H9 (cell line): Measurements from ENCODE around the gene HPCAL4. TPM values are rescaled to one million over a fixed set of nuclear protein-coding genes. Genes with fewer than 3 reads are reported as not detected.

Source experiments
- DNase-seq: peaks from one replicate; pipeline ENCODE4 v3.0.0-alpha.2; 2017
- H2AFZ ChIP-seq: one replicate; pipeline ENCODE4 v1.6.1; 2013; ENCODE audit warnings: mild to moderate bottlenecking, low read length, control low read depth, moderate library complexity
- H2AK5ac ChIP-seq: 2 replicates; pipeline ENCODE4 v1.6.1; 2013; ENCODE audit warnings: low read length, control low read depth, mixed read lengths; ENCODE audit not compliant: insufficient read length
- H2BK120ac ChIP-seq: one replicate; pipeline ENCODE4 v1.6.1; 2013; ENCODE audit warnings: low read depth, mild to moderate bottlenecking, low read length, control low read depth, inconsistent platforms; ENCODE audit not compliant: poor library complexity, severe bottlenecking
- H2BK12ac ChIP-seq: 2 replicates; pipeline ENCODE4 v1.6.1; 2013; ENCODE audit warnings: low read length, control low read depth, mixed read lengths, low read depth; ENCODE audit not compliant: insufficient read length
- H2BK15ac ChIP-seq: 2 replicates; pipeline ENCODE4 v1.6.1; 2013; ENCODE audit warnings: low read depth, low read length, control low read depth
- H2BK20ac ChIP-seq: one replicate; pipeline ENCODE4 v1.6.1; 2013; ENCODE audit warnings: low read depth, mild to moderate bottlenecking, low read length, control low read depth, inconsistent platforms; ENCODE audit not compliant: poor library complexity, severe bottlenecking
- H2BK5ac ChIP-seq: 2 replicates; pipeline ENCODE4 v1.6.1; 2013; ENCODE audit warnings: low read length, control low read depth, mixed read lengths; ENCODE audit not compliant: insufficient read length
- H3K14ac ChIP-seq: 2 replicates; pipeline ENCODE4 v1.6.1; 2013; ENCODE audit warnings: low read length, control low read depth; ENCODE audit not compliant: insufficient read depth
- H3K18ac ChIP-seq: 2 replicates; pipeline ENCODE4 v1.6.1; 2013; ENCODE audit warnings: low read depth, mild to moderate bottlenecking, mixed read lengths, low read length, control low read depth; ENCODE audit not compliant: insufficient read length
- H3K23ac ChIP-seq: 2 replicates; pipeline ENCODE4 v1.6.1; 2013; ENCODE audit warnings: low read length, control low read depth, mixed read lengths, low read depth; ENCODE audit not compliant: insufficient read length
- H3K23me2 ChIP-seq: 2 replicates; pipeline ENCODE4 v1.6.1; 2013; ENCODE audit warnings: low read depth, mild to moderate bottlenecking, mixed read lengths, low read length, control low read depth; ENCODE audit not compliant: insufficient read length, poor library complexity, severe bottlenecking
- H3K27ac ChIP-seq: 2 replicates; pipeline ENCODE4 v1.5.1; 2013; ENCODE audit warnings: low read length, control low read depth, mixed read lengths, low read depth; ENCODE audit not compliant: insufficient read length
- H3K27me3 ChIP-seq: 2 replicates; pipeline ENCODE4 v1.6.1; 2013; ENCODE audit warnings: low read length, control low read depth, inconsistent platforms; ENCODE audit not compliant: insufficient read depth
- H3K4ac ChIP-seq: 2 replicates; pipeline ENCODE4 v1.6.1; 2013; ENCODE audit warnings: low read depth, mild to moderate bottlenecking, control low read depth, inconsistent platforms, low read length, moderate library complexity
- H3K4me1 ChIP-seq: 2 replicates; pipeline ENCODE4 v1.6.1; 2013; ENCODE audit warnings: low read length, control low read depth, inconsistent platforms; ENCODE audit not compliant: insufficient read depth
- H3K4me2 ChIP-seq: 2 replicates; pipeline ENCODE4 v1.6.1; 2013; ENCODE audit warnings: low read length, control low read depth, mixed read lengths; ENCODE audit not compliant: insufficient read length, insufficient read depth
- H3K56ac ChIP-seq: 2 replicates; pipeline ENCODE4 v1.6.1; 2013; ENCODE audit warnings: low read depth, mild to moderate bottlenecking, mixed read lengths, low read length, control low read depth; ENCODE audit not compliant: insufficient read length
- H3K79me1 ChIP-seq: 2 replicates; pipeline ENCODE4 v1.6.1; 2013; ENCODE audit warnings: low read depth, mild to moderate bottlenecking, moderate library complexity, low read length, control low read depth, inconsistent platforms; ENCODE audit not compliant: insufficient read depth, poor library complexity, severe bottlenecking
- H3K79me2 ChIP-seq: 2 replicates; pipeline ENCODE4 v1.6.1; 2013; ENCODE audit warnings: low read length, control low read depth, inconsistent platforms; ENCODE audit not compliant: insufficient read depth
- H3K9ac ChIP-seq: 2 replicates; pipeline ENCODE4 v1.6.1; 2013; ENCODE audit warnings: low read length, control low read depth, mixed read lengths; ENCODE audit not compliant: insufficient read length; ENCODE audit errors: extremely low read depth
- H3K9me3 ChIP-seq: one replicate; pipeline ENCODE4 v1.6.1; 2013; ENCODE audit warnings: low read depth, low read length, inconsistent platforms; ENCODE audit not compliant: control insufficient read depth
- H3T11ph ChIP-seq: one replicate; pipeline ENCODE4 v1.6.1; 2013; ENCODE audit warnings: mild to moderate bottlenecking, low read length, control low read depth, inconsistent platforms
- H4K20me1 ChIP-seq: one replicate; pipeline ENCODE4 v1.6.1; 2013; ENCODE audit not compliant: control insufficient read depth, insufficient read length, insufficient read depth
- H4K5ac ChIP-seq: 2 replicates; pipeline ENCODE4 v1.6.1; 2013; ENCODE audit warnings: low read depth, mild to moderate bottlenecking, mixed read lengths, low read length, control low read depth; ENCODE audit not compliant: insufficient read length
- H4K8ac ChIP-seq: replicated peaks from 2 replicates; pipeline ENCODE4 v1.6.1; 2013; ENCODE audit warnings: low read length, control low read depth, mixed read lengths, low read depth; ENCODE audit not compliant: insufficient read length
- H4K91ac ChIP-seq: 2 replicates; pipeline ENCODE4 v1.6.1; 2013; ENCODE audit warnings: low read depth, mild to moderate bottlenecking, moderate library complexity, mixed read lengths, low read length, control low read depth; ENCODE audit not compliant: insufficient read length
- H3K27ac Mint-ChIP-seq, 3 experiments: 2 replicates in 2 of 3; 3 replicates in 1 of 3; pipeline ENCODE4 v1.8.0; 2020 to 2021; ENCODE audit warnings: mixed read lengths in 3 of 3, mild to moderate bottlenecking in 1 of 3, moderate library complexity in 1 of 3
- H3K27me3 Mint-ChIP-seq: 2 replicates; pipeline ENCODE4 v1.8.0; 2021; ENCODE audit warnings: low read depth, mild to moderate bottlenecking, moderate library complexity, mixed read lengths
- H3K36me3 Mint-ChIP-seq, 3 experiments: 2 replicates in 2 of 3; 3 replicates in 1 of 3; pipeline ENCODE4 v1.8.0; 2020 to 2021; ENCODE audit warnings: low read depth in 3 of 3, mixed read lengths in 3 of 3; ENCODE audit not compliant: insufficient read depth in 1 of 3
- H3K4me1 Mint-ChIP-seq, 2 experiments: 2 replicates each; pipeline ENCODE4 v1.8.0; 2020; ENCODE audit warnings: mixed read lengths in 2 of 2
- H3K4me3 Mint-ChIP-seq, 2 experiments: 2 replicates in 1 of 2; 3 replicates in 1 of 2; pipeline ENCODE4 v1.8.0; 2020 to 2021; ENCODE audit warnings: mild to moderate bottlenecking in 2 of 2, mixed read lengths in 2 of 2, moderate library complexity in 1 of 2
- H3K9me3 Mint-ChIP-seq, 2 experiments: 2 replicates in 1 of 2; 3 replicates in 1 of 2; pipeline ENCODE4 v1.8.0; 2020; ENCODE audit warnings: mild to moderate bottlenecking in 2 of 2, mixed read lengths in 2 of 2, moderate library complexity in 1 of 2
- WGBS: extraction: QIAGEN DNeasy Blood & Tissue Kit; methylation state at CpG from one replicate; pipeline ENCODE4 v1.1.7; 2013; ENCODE audit warnings: missing lambda C conversion rate, low lambda C conversion rate, mixed read lengths; ENCODE audit not compliant: insufficient read length; ENCODE audit errors: extremely low coverage; 5-methylcytosine and 5-hydroxymethylcytosine counted together
- total RNA-seq: library from RNA; stranded (reverse); gene quantifications from 2 replicates; pipeline ENCODE4 v1.2.1, GENCODE V29; 2021
- TF ChIP-seq, protein P1 (sequence below): fragments of 200-600 bp; sonication (generic); conservative IDR thresholded peaks from 3 replicates; pipeline ENCODE4 v1.8.0; 2021; ENCODE audit warnings: antibody characterized with exemption, mild to moderate bottlenecking

Gene HPCAL4
- total RNA-seq, 1 experiment from 2014 or later, result 0.15 TPM

DNA sequence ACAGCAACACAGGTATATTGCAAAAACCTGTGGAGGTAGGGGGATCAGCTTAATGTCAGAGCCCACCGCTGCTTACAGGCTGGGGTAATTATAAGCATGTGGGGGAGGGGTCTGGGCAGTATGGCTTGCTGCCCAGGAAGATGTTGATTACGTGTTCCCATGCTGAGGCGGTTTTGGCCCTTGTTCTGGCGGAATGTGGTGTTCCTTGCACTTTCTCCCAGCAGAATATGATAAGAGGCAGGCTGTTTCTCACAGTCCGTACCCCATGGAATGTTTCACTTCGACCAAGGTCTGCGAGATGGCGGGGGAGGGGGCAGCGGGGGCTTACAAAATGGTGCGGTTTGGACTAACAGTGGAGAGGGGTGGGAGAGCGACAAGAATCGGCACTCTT, 9.8 kb upstream of the HPCAL4 start:
- H3K4me3 Mint-ChIP-seq, result peak overlapping the region; percentile 39 to 76
- no peak overlapping the region for H2AFZ ChIP-seq
- peaks cover 98% of the 10 kb centered on the region for H3K27me3 Mint-ChIP-seq

More for the DNA sequence above, 9.8 kb upstream of the HPCAL4 start:
- Histone ChIP-seq H3K27ac (no peak overlapping the region), H3K79me1 (no peaks in the 10 kb centered on the region), H2BK12ac (no peak overlapping the region), H3K27me3 (peaks cover 48% of the 10 kb centered on the region; the same call in 1 of the 2 replicates), H2AK5ac (no peak overlapping the region), H3K4ac (no peak overlapping the region), H3K9me3 (no peaks in the 10 kb centered on the region), H3T11ph (no peak overlapping the region), H3K56ac (no peak overlapping the region), H3K14ac (peak overlapping the region; percentile 40; the same call in 1 of the 2 replicates), H3K18ac (peak overlapping the region; percentile 55), H4K20me1 (no peaks in the 10 kb centered on the region), H2BK5ac (no peak overlapping the region), H3K23ac (no peak overlapping the region), H3K4me2 (peak overlapping the region; percentile 48), H4K8ac (no peak overlapping the region), H2BK15ac (no peak overlapping the region), H3K9ac (peak overlapping the region; percentile 23), H2BK20ac (no peak overlapping the region), H3K79me2 (no peaks in the 10 kb centered on the region), H4K91ac (no peak overlapping the region), H4K5ac (no peak overlapping the region), H3K4me1 (peaks cover 8% of the 10 kb centered on the region; the same call in 1 of the 2 replicates), H3K23me2 (no peaks in the 10 kb centered on the region), H2BK120ac (no peak overlapping the region)
- TF ChIP-seq, protein P1, sequence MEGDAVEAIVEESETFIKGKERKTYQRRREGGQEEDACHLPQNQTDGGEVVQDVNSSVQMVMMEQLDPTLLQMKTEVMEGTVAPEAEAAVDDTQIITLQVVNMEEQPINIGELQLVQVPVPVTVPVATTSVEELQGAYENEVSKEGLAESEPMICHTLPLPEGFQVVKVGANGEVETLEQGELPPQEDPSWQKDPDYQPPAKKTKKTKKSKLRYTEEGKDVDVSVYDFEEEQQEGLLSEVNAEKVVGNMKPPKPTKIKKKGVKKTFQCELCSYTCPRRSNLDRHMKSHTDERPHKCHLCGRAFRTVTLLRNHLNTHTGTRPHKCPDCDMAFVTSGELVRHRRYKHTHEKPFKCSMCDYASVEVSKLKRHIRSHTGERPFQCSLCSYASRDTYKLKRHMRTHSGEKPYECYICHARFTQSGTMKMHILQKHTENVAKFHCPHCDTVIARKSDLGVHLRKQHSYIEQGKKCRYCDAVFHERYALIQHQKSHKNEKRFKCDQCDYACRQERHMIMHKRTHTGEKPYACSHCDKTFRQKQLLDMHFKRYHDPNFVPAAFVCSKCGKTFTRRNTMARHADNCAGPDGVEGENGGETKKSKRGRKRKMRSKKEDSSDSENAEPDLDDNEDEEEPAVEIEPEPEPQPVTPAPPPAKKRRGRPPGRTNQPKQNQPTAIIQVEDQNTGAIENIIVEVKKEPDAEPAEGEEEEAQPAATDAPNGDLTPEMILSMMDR, result no peak
- Mint-ChIP-seq H3K36me3 (no peaks in the 10 kb centered on the region), H3K27ac (peak overlapping the region in 1 of 3 experiments; percentile 96; a peak in 3 of 7 replicates), H3K4me1 (peaks cover 18 to 23% of the 10 kb centered on the region in 2 experiments), H3K9me3 (no peaks in the 10 kb centered on the region; a peak in 1 of 5 replicates)
- WGBS, result no CpG with 5 or more reads among the region's 12 CpGs
- peak; percentile 52 for DNase-seq
